CD4-positive, alpha-beta T cell treated with Interleukin-6 at 100 ng/mL for 8 hours (primary cell): ENCODE measurements around the gene ANKRD16.
"Not testable (repeated sequence)": the region's sequence is repeated elsewhere in the genome, so short reads cannot be mapped to it uniquely, and the experiment has no call there.

Experiments used
- DNase-seq: peaks from one replicate; pipeline ENCODE4 v3.0.0-alpha.2; 2020; ENCODE audit warnings: mixed read lengths, low spot score

ANKRD16 gene

DNA sequence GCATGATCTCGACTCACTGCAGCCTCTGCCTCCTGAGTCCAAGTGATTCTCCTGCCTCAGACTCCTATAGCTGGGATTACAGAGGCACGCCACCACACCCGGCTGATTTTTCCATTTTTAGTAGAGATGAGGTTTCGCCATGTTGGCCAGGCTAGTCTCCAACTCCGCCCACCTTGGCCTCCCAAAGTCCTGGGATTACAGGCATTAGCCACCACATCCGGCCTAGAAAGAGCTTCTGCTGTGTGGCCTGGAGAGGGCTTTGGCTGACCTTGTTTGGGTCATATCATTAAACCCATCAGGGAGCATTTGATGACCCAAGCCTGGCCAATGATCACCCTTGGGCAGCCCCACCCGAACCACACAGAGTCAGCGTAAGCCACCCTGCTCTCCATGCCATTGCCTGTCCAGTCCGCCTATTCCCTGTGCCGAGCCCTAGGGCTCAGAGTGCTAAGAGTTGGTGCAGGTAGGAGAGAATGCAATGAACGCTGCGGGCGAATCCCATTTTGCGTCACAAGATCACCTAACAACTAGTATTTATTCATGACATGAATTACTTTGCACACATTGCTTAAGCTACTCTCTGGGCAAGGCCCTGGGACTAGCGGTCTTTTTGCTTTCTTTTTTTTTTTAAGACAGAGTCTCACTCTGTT is 54.1 kb downstream of the ANKRD16 start:
- DNase-seq: no peak

DNA sequence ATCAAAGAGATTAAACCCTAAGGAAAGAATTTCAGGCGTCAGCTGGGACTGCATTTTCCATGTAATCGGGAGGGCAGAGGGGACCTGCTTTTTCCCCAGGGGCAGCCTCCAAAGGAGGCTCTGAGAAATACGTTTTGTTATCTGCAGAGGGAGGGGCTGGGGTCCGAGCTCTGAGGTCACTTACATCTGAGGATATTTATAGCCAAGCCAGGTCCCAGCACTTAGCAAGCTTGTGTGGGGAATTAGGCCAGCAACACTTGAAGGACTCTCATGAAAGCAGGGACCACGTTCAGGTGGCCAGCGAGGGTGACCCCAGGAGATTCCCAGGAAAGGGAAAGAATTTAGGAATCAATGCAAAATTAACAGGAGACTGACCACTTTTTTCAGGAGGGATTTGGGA is 55.9 kb downstream of the ANKRD16 start:
- no peak for DNase-seq

DNA sequence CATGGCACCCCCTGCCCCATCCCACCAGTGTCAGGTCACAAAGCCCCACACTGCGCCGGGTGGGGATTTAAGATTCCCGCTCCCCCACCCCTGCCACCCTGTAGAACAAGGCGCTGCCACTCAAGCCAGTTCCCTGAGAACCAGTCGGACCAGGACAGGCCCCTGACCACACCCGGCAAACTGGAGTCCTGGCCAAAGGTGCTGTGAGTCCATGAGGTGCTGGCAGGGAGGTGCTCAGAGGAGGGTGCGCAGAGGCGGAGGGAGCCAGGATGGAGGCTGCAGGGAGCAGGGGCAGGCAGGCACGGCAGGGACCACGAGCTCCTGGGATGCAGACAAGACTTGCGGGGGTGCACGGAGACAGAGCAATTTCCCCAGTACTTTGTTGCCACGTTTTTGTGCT is 56.7 kb downstream of the ANKRD16 start:
- no peak for DNase-seq

DNA sequence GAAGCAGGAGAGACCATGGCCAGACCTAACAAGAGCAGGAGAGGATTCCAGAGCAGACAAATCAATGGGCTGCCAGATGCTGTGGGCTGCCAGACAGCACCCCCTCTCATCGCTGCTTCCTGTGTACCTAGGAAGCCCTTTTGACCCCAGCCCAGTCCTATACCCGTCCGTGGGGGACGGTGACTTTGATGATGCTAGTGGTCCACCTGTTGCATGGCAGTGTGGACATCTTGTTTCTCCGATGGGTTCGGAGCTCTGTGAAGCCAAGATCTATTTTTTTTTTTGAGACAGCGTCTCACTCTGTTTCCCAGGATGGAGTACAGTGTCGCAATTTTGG is 58.3 kb downstream of the ANKRD16 start:
- no peak for DNase-seq

DNA sequence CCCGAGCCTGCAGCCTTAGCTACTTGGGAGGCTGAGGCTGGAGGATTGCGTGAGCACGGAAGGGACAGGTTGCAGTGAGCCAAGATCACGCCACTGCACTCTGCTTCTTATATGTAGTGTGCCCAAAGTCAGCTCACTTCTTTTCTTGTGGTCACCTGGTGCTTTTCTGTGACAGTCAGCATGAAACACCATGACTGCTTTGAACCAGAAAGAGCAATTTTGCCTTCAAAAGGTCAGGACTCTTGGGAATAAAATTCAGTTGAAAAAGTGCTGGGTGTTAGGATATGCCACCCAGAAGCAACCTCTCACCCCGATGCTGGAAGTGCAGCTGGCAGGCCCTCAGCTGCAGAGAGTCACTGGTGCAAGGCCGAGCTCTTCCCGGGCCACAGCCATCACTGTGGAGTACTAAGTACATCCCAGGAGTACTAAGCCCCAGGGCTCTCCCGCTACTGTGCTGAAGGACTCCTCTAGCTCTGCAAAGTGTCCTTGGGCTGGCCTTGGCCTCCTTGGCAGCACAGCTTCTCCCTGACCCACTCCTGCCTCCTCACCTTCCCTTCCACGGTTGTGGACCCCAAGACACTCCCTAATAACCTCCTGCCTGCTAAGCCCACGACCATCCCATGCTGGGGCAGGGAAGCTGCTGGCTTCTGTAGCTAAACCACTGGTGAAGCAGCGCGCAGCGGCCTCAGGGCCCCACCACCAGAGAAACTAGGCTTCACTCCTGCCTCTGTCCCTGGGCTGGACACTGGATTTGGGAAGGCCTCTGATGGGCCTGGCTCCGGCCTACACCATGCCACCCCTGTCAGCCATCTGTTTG is 58.9 kb downstream of the ANKRD16 start:
- no peak for DNase-seq

DNA sequence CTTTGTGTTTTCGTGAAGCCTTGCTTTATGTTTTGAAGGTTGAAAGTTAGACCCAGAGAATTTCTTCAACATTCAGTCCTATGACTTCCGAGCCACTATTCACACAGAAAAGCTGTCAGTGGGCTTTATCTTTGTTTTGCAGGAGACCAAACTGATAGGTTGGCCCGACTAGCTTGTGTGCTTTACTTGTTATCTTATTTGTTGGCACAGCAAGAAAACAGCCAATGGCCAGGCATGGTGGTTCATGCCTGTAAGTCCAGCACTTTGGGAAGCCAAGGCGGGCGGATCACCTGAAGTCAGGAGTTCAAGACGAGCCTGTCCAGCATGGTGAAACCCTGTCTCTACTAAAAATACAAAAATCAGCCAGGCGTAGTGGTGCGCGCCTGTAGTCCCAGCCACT is 60.4 kb downstream of the ANKRD16 start:
- DNase-seq: no peak

DNA sequence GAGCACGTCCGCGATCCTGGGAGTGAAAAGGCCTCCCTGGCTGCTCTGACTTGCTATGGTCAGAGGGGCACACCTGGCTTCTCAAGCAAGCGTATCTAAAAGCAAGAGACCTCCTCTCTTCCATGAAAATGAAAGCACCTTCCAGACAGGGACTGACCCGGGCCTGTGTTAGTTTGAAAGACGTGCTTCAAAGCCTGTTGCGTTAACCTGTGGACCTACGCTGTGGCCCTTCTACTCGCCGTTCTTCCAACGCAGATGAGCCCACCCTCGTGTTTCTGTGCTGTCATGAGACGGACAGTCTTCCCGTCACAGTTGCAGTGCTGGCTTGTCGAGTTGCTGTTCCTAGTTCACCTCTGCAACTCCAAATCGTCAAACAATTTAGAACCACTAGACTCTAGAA is 61.0 kb downstream of the ANKRD16 start:
- no peak for DNase-seq

DNA sequence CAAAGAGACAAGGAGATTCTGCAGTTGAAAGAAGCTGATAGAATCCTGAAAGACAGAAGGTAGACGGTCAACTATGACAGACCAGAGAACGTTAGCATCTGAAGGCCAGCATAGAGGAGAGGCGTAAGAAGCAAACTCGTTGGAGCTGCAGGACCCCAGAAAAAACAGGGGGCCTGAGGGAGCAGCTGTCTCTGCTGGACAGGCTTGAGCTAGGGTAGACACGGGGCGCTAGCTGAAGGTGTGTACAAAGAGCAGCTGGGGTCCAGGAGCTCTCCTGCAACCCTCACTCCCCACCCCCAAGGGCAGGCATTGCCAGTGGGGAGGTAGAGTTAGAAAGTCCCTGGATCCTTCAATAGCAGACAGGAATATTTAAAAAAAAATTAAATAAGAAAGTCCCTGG is 61.9 kb downstream of the ANKRD16 start:
- DNase-seq: no peak

DNA sequence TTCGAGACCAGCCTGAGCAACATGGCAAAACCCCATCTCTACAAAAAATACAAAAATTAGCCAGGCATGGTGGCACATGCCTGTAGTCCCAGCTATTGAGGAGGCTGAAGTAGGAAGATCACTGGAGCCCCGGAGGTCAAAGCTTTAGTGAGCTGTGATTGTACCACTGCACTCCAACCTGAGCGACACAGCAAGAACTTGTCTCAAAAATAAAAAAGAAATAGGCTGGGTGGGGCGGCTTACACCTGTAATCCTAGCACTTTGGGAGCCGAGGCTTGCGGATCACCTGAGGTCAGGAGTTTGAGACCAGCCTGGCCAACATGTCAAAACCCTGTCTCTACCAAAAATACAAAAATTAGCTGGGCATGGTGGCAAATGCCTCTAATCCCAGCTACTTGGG is 63.2 kb downstream of the ANKRD16 start:
- not testable (repeated sequence) for DNase-seq

DNA sequence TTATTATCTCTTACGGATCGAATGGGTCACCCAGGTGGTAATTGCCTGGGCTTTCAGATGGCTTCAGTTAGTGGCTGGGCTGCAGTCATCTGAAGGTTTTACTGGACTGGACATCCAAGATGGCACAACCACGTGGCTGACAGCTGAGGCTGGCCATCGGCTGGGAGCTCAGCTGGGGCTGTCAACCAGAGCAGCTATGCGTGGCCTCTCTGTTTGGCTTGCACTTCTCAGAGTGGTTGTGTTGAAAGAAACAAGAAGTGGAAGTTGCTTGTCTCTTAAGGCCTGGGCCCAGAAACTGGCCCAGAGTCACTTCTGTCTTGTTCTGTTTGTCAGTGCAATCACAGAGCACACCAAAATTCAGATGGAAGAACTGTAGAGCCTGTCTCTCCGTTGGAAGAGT is 70.8 kb downstream of the ANKRD16 start:
- no peak for DNase-seq

DNA sequence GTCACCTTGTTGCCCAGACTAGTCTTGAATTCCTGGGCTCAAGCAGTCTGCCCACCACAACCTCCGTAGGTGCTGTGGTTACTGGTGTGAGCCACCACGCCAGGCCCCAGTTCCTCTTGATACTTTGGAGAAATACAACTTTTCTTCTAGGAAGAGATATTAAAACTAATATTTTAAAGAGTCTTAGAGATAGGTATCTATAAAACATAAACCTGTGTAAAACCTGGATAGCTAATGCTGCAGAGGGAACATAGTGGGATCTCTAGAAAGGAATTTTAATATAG is 71.7 kb downstream of the ANKRD16 start:
- DNase-seq: no peak

DNA sequence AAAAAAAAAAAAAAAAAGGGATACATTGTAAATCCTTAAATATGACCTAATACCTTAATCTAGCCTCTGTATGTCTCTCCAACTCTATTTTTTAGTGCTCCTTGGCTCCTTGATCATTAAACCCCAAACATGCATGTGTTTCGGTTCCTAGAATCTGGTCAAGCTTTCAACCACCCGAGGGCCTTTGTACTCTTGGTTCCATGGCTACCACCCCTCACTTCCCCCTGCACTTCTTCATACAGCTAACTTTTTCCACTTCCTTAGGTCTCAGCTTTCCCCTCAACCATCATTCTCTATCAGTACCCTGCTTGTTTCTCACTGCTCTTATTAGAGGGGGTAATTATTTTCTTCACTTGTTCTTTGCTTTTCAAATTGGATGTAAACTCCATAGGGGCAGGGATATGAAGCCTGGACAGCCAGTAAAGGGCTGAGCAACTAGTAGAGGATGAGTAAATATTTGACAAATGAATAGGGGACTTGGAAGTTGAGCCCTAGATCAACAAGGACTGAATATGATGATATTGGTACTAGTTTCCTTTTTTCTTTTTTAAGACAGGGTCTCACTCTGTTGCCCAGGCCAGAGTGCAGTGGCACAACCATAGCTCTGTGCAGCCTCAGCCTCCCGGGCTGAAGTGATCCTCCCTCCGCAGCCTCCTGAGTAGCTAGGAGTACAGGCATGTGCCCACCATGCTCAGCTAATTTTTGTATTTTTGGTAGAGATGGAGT is 72.2 kb downstream of the ANKRD16 start:
- DNase-seq: no peak

DNA sequence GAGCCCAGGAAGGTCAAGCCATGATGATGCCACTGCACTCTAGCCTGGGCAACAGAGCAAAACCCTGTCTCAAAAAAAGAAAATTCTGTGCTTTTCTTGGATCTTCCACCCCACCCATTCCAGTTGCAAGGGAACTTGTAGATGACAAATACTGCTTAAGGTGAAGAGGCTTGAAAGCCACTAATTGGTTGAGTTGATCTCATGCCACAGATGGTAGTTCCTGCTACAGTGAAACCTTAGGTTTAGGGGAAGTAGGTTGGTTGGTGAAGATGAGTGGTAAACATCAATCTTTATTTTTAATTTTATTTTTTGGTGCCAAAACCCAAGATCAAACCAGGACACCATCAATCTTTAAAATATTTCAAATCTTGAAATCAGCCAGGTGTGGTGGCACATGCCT is 73.5 kb downstream of the ANKRD16 start:
- DNase-seq: no peak

DNA sequence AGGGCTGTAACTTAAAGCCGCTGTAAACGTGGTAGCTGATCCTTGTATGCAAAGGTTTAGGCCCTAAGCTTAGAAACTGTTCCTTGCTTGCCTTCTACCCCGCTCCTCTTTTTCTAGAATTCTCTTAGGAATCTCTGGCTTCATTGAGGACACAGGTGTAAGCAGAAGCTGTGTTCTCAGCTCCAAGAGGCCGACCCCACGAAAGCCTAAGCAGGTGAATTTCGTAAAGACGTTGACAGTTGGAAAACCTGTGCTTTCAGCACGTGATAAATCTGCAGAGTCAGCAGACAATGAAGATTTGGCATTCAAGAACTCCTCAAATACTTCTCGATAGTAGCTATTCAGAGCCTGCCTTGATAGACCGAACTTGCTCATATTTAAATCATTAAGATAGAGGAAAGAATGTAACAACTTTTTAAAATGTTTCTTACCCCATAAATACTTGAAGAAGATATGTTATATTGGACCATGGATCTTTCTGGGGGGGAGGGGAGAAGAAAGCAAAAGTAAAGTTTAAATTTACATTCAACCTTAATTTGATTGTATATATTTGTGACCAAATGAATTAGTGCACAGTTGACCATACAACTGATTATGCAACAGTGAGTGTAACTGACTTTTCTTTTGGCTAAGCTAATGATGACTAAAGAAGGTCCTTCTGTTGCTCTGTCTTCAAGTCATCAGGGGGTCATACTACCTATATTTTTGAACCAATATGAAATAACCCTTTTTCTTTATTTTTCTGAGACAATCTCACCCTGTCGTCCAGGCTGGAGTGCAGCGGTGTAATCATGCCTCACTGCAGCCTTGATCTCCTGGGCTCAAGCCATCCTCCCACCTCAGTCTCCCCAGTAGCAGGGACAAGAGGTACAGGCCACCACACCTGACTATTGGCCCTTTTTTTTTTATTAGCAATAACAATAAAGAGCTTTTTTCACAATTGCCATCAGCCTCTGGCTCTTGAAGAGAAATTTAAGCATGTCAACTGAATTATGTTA is 75.3 kb downstream of the ANKRD16 start:
- no peak for DNase-seq

DNA sequence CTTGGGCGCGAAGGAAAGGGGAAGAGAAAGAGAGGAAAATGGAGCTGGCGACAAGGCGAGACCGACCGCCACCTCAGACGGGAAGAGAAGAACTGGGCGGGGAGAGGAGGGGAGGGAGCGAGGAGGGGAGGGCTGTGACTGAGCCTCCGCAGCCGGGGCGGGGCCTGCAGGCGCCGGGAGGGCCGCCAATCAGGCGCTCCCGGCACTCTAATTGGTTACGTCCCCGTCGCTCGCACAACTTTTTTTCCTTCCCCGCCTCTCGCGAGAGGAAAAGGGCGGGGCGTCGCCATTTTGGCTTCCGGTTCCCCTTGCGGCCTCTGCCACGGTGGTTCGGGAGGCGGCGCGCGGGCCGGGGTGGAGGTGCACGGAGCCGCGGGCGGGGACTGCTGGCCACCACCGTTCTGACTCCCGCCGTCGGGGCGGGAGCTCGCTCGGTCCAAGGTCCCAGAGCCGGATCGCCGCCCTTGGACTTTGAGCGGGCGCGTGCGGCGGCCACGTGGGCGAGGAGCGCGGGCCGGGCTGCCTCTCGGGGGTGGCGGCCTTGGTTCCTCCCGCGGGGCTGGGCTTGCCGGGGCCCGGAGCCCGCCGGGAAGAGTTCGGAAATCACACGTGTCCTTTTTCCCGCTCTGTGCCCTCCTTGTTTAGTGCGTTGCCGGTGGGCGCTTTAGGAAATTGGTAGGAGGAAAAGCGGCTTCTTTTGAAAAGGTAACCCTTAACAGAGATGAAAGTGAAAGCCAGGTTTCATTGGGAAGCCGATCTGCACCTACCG is 76.2 kb downstream of the ANKRD16 start, which contains the start of gene GDI2:
Gene GDI2, minus strand, starts transcription at position 94 of the 769 bp plus-strand sequence. CDS start 176 bp downstream, outside the sequence.
- DNase-seq: peak; percentile 96

DNA sequence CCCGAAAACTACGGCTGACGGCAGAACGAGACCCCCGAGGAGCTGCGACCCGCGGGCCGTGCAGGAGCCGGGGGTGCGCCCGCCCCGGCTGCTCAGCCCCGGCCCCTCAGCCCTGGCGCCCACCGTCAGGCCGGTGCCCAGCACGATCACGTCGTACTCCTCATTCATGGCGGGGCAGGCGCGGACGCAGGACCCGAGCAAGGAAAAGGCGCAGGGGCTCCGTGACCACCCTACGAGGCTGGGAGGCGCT is 76.7 kb downstream of the ANKRD16 start:
- no peak for DNase-seq

DNA sequence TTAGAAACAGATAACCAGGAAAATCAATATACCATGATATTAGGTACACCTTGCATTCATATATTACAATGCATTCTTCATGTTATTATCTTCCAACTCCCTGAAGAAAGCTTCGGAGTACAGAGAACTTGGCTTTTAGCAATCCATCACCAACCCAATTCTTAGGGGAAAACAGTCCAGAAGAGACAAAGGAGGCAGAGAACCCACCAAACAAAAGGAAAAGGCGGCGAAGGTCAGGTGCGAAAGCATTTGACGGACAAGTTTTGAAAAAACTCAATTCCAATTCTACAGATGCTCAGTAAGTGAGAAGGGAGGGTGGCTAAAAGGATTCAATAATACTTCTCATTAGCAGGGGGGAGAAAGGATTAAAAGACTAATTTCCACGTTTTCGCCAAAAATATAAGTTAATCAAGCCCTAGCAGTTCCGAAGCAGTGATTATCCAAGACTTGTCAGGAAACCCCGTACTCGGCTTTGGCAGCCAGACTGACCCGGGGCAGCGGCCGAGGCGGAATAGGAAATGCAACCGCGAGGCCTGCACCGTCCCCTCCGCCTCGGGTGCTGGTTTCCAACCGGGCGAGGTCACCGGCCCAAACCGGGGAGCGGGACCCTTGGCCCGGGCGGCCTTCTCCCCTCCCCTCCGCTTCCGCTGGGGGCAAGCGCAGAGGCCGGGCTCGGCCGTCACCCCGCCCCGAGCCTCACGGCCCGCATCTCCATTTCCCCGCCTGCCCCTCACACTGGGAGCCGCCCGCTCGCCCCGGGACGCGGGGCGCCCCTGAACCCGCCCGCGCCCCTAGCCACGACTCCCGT is 77.2 kb downstream of the ANKRD16 start:
- no peak for DNase-seq
